ENCODE measurements around the gene DOCK11.

DOCK11 gene

GRCh38 chrX:118507766-118508165 lies 12.2 kb downstream of the DOCK11 start (continued):
- TF ChIP-seq ZSCAN5A (tag by site-specific recombination; IDR thresholded peaks at IDR 0.05) = no peak
- no peak for TF ChIP-seq ZNF350 (tag by site-specific recombination; IDR thresholded peaks at IDR 0.05)
- TF ChIP-seq ZNF596 (tag by site-specific recombination; IDR thresholded peaks at IDR 0.05) = no peak
- TF ChIP-seq ZNF449 (tag by site-specific recombination; IDR thresholded peaks at IDR 0.05) = no peak
- no peak for TF ChIP-seq ZNF174 (tag by site-specific recombination; IDR thresholded peaks at IDR 0.05)
- no peak for TF ChIP-seq ZNF138 (tag by site-specific recombination; IDR thresholded peaks at IDR 0.05; ENCODE audit: borderline replicate concordance)
- TF ChIP-seq ZBTB11 (tag by site-specific recombination; conservative IDR thresholded peaks at IDR 0.05; ENCODE audit: low read depth) = no peak
- TF ChIP-seq ZFP3 (tag by site-specific recombination; IDR thresholded peaks at IDR 0.05; ENCODE audit: low read depth) = no peak
- TF ChIP-seq ZNF146 (tag by site-specific recombination; IDR thresholded peaks at IDR 0.05) = no peak
- TF ChIP-seq KLF10 (tag by site-specific recombination; IDR thresholded peaks at IDR 0.05) = no peak
- no peak for TF ChIP-seq ZBTB17 (tag by site-specific recombination; IDR thresholded peaks at IDR 0.05)
- no peak for TF ChIP-seq ZNF624 (tag by site-specific recombination; IDR thresholded peaks at IDR 0.05)
- no peak for TF ChIP-seq ZNF704 (tag by site-specific recombination; IDR thresholded peaks at IDR 0.05)

GRCh38 chrX:118508221-118508620 lies 12.6 kb downstream of the DOCK11 start:
- ChIA-PET POLR2A (no interaction called here), CTCF (no interaction called here)
- TF ChIP-seq ZSCAN23 (tag by site-specific recombination; IDR thresholded peaks at IDR 0.05) (no peak), SETDB1 (IDR thresholded peaks at IDR 0.05; ENCODE audit: insufficient read length, low read length) (no peak), REST (tag by site-specific recombination; IDR thresholded peaks at IDR 0.05) (peak; percentile 43; the same call in 1 of the 2 replicates), ZNF776 (tag by site-specific recombination; IDR thresholded peaks at IDR 0.05; ENCODE audit: borderline replicate concordance) (no peak)
- no peaks in the 10 kb centered on the region for H3K36me3 ChIP-seq (ENCODE audit: control insufficient read depth in 2 of 2, insufficient read depth in 1 of 2, low read length in 2 of 2)
- H3K9me3 ChIP-seq (ENCODE audit: control insufficient read depth, insufficient read depth, low read depth, low read length) = no peaks in the 10 kb centered on the region
- no peaks in the 10 kb centered on the region for H3K4me1 ChIP-seq (ENCODE audit: control insufficient read depth, insufficient read depth, low read length)
- H3K27ac ChIP-seq (ENCODE audit: extremely low read depth, low read depth, low read length) = no peak overlapping the region
- no peak overlapping the region for H3K4me3 ChIP-seq (ENCODE audit: low read depth, low read length)

All from HEK293 (cell line).